HG03045 (cell line): Measurements from ENCODE around the gene AFG3L2.

Experiments
- ATAC-seq: cut with Tn5 transposase; IDR thresholded peaks from one replicate; pipeline ENCODE4 v1.9.1; 2021; ENCODE audit warnings: mild to moderate bottlenecking, moderate library complexity; ENCODE audit not compliant: unreplicated experiment

Gene AFG3L2

GRCh38 chr18:12282442-12283039, 94.5 kb downstream of the AFG3L2 start:
- ATAC-seq: no peak

DNA sequence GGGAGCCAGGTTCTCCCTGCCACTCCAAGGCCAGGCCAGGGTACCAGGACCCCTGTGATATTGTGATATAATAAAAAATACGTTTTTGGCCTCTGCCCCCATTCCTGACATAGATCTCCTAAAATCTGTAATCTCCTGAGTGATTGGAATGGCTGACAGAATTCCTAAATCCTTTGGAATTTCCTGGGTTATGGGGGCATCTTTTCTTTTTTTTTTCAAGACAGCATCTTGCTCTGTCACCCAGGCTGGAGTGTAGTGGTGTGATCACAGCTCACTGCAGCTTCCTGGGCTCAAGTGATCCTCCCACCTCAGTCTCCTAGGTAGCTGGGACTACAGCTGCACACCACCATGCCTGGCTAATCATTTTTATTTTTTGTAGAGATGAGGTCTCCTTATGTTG, 95.2 kb downstream of the AFG3L2 start:
- ATAC-seq: no peak

DNA sequence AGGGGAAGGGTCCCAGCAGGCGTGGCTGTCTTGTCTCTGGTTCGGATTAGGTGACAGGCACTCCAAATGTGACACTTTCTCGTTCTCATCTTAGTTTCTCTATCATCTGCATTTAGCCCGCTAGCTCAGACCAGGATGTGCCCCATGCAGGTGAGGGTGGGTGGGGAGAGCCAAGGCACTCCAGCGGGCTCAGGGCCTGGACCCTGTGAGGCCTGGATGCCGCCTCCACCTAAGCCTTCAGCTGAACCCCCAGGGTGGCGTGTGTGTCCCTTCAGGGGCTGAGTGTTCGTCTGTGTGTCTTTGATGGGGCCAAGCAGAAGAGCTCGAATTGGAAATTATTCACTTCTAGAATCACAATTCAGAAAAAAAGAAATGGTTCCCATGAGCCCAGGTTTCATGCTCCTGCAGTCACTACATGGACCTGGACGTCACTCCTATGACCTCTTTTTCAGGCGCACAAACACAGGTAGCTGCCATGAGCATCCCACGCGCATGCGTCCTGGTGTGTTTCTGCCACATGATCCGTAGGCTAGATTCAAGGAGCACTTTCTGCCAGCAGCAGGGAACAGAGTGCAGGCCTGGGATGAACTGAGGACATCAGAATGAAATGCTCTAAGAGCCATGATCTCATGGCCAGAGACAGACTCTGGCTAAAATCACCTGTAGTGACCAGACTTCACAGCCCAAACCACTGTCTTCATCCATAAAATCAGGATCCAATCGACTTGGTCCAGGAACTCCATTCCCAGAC, 97.1 kb downstream of the AFG3L2 start:
- ATAC-seq: no peak
